HEK293 (cell line): ENCODE results near the gene TGFBI.

Experiments used
- CTCF ChIP-seq: fragments of 450-650 bp; formaldehyde crosslinking; IDR thresholded peaks from 2 replicates; pipeline ENCODE4 v1.5.1; 2016; ENCODE audit warnings: missing biosample characterization, missing genetic modification characterization
- ELK4 ChIP-seq: IDR thresholded peaks from 2 replicates; pipeline ENCODE4 v1.6.1; 2011; ENCODE audit warnings: mild to moderate bottlenecking, low read depth, low read length, borderline replicate concordance
- ZBTB26 ChIP-seq: fragments of 450-650 bp; formaldehyde crosslinking; optimal IDR thresholded peaks from 2 replicates; pipeline ENCODE3; 2016; ENCODE audit warnings: missing biosample characterization, mild to moderate bottlenecking, missing genetic modification characterization
- ZEB2 ChIP-seq: fragments of 450-650 bp; formaldehyde crosslinking; IDR thresholded peaks from 2 replicates; pipeline ENCODE4 v1.5.1; 2016; ENCODE audit warnings: missing biosample characterization, missing genetic modification characterization
- ZNF175 ChIP-seq: fragments of 450-650 bp; formaldehyde crosslinking; IDR thresholded peaks from 2 replicates; pipeline ENCODE4 v1.5.1; 2016; ENCODE audit warnings: missing biosample characterization, missing genetic modification characterization

GRCh38 chr5:136035837-136036236 lies 7.0 kb downstream of the TGFBI start:
- TF ChIP-seq ZBTB26 (tag by site-specific recombination): no peak
- no peak for TF ChIP-seq CTCF (tag by site-specific recombination)
- TF ChIP-seq ZEB2 (tag by site-specific recombination): no peak
- no peak for TF ChIP-seq ELK4
- TF ChIP-seq ZNF175 (tag by site-specific recombination): no peak
